HG03575 (cell line): ENCODE data around the gene CAMK2N1.
"Not testable (repeated sequence)": the region's sequence is repeated elsewhere in the genome, so short reads cannot be mapped to it uniquely, and the experiment has no call there.

Source experiments
- ATAC-seq: cut with Tn5 transposase; IDR thresholded peaks from one replicate; pipeline ENCODE4 v1.9.1; 2021; ENCODE audit not compliant: unreplicated experiment, insufficient number of reproducible peaks, low FRiP score; ENCODE audit errors: extremely low read depth

CAMK2N1 gene

DNA sequence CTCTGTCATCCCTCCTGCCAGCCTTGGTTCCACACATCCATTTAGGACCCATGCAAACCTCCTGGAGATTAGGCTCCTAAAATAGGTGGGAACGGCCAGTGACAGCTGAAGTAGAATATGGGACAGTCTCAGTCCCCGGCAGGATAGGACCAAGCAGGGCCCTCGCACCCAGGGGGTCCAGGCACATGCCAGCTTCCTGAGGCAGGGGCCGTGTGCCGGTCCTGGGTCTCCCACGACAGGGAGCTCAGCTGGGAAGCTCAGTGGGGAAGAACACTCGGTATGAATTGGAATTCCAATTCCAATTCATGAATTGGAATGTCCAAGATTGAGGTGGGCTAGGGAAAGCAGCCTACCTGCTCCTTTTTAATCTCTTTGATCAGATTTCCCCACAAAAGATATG, 12.1 kb upstream of the CAMK2N1 start:
- no peak for ATAC-seq

GRCh38 chr1:20497506-20497905, 11.5 kb upstream of the CAMK2N1 start:
- no peak for ATAC-seq

DNA sequence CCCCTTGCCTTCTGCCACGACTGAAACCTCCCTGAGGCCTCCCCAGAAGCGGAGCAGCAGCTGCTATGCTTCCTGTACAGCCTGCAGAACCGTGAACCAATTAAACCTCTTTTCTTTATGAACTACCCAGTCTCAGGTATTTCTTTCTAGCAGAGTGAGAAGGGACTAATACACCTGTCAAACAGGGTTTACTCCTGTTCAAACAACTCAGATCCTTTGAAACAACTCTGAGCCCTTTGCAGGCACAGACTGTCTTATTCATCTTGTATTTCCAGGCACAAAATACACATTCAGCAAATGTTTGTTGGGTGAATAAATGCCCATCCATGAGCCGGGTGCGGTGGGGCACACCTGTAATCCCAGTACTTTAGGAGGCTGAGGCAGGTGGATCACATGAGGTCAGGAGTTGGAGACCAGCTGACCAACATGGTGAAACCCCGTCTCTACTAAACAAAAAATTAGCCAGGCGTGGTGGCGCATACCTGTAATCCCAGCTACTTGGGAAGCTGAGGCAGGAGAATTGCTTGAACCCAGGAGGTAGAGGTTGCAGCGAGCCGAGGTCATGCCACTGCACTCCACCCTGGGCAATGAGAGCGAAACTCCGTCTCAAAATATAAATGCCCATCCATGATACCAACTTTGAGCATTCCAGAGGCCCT, 10.8 kb upstream of the CAMK2N1 start:
- not testable (repeated sequence) for ATAC-seq

DNA sequence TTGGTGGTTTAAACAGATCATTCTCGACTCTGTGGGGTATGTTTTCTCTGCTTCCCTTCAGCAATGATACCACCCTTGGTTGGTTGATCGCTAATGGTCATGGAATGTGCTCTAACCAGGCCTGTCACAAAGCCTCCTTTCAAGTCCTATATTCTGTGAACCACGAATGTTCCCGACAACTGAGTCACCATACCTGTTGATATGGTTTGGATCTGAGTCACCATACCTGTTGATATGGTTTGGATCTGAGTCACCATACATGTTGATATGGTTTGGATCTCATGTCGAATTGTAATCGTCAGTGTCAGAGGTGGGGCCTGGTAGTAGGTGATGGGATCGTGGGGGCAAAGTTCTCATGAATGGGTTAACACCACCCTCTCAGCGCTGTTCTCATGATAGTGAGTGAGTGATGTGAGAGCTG, 10.2 kb upstream of the CAMK2N1 start:
- no peak for ATAC-seq

DNA sequence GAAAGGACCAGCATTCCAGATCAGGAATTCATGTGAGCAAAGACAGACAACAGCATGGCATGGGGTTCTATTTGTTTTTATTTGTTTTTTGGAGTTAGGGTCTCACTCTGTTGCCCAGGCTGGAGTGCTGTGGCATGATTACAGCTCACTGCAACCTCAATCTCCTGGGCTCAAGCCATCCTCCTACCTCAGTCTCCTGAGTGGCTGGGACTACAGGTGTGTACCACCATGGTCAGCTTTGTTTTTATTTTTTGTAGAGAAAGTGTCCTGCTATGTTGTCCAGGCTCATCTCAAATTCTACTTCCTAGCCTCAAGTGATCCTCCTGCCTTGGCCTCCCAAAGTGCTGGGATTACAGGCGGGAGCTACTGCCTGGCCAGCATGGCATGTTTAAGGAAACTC, 9.7 kb upstream of the CAMK2N1 start:
- ATAC-seq: no peak

DNA sequence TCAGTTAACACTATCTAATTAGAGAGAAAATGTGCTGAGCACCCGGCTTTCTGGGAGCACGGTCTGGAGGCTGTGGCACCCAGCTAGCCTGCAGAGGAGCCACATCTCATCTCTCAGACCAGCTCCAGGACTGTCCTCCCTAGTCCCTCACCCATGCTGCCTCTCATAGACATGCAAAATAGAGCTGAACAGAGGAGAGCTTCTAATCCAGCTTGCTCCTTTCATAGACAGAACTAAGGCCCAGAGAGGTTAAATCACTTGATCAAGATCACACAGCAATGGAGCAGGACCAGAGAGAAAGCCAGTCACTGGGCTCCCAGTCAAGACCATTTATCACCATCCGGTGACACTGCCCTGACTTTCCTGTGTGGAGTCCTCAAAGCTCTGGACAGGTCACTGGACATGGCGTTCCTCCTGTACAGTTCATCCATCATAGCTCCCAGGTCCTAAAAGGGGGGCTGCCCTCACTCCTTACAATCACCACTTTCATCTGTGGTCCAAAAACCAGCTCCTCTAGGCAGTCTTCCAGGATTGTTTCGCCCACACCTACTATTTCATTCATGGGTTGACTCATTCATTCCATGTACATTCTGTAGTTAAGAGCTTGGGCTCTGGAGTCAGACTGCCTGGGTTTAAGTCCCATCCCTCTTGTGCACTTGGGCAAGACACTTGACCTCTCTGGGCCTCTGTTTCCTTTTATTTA, 8.8 kb upstream of the CAMK2N1 start:
- ATAC-seq: no peak

DNA sequence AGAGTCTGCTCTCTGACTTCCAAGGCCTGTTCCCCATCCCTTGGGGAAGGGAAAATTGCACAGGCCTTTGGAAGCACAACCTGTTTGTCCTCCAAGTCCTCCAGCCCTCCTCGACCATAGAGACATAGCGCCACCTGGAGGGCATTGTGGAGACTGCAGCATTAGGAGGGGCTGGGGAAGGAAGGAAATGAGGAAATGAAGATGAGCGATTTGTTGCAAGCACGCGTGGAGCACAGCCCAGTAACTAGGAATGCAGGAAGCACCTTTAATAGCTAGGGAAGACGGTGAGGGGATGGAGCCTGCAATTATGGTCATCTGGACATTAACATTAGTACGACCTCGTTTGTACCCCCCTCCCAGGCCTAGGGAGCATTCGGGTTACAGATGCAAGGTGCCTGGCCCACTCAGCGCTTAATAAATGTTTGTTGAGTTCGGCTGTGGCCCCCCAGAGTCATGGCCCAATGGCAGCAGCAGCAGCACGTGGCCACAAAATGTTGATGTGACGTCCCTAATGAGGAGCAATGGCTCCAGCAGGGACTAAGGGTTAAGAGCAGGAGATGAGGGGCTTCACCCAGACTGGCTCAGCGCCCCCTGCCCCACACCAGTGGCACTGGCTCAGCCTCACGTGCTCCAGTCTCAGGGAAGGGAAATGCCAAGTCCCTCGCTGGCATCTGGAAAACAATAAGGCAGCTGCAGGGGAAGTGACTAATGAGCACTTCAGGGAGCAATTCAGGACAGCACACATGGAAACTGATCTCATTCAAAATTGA, 8.0 kb upstream of the CAMK2N1 start:
- no peak for ATAC-seq

DNA sequence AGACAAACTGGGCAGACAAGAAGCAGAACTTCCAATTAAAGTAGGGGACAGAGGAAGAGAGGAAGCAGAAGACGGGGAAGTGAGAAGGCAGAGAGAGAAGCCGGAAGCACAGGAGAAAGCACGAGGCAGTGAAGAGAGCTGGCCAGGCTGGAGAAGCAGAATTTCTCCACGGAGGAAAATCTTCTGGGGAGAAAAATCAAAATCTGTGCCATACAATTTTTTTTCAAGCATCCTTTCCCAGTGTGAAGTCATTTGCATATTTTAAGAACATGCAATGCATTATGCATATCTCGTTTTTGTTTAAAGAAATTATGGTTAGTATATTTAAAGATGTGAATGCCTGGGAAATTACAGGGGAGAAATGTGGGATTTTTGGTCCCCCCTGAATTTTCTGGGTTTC, 7.3 kb upstream of the CAMK2N1 start:
- ATAC-seq: no peak

- no peak for ATAC-seq
Measured at GRCh38 chr1:20492751-20493150, 6.7 kb upstream of the CAMK2N1 start.

DNA sequence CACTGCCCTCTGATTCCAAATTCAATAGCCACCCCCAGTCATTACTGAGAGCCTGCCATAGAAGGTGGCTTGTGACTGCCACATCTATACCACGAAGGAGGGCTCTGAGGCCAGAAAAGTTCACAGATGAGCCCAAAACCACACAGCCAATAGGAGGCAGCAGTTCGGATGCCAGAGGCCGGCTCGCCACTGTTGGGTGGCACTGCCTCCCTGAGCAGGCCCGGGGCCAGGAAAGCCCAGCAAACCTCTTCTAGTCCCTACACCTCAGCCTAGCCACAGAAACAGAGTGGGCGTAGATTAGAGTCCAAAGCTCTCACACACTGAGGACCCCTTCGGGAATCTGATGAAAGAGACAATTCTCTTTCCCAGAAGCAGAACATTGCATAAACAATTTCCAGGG, 5.9 kb upstream of the CAMK2N1 start:
- no peak for ATAC-seq

GRCh38 chr1:20491178-20491577, 5.2 kb upstream of the CAMK2N1 start:
- ATAC-seq: no peak

GRCh38 chr1:20487236-20487590, 1.2 kb upstream of the CAMK2N1 start:
- ATAC-seq: no peak

DNA sequence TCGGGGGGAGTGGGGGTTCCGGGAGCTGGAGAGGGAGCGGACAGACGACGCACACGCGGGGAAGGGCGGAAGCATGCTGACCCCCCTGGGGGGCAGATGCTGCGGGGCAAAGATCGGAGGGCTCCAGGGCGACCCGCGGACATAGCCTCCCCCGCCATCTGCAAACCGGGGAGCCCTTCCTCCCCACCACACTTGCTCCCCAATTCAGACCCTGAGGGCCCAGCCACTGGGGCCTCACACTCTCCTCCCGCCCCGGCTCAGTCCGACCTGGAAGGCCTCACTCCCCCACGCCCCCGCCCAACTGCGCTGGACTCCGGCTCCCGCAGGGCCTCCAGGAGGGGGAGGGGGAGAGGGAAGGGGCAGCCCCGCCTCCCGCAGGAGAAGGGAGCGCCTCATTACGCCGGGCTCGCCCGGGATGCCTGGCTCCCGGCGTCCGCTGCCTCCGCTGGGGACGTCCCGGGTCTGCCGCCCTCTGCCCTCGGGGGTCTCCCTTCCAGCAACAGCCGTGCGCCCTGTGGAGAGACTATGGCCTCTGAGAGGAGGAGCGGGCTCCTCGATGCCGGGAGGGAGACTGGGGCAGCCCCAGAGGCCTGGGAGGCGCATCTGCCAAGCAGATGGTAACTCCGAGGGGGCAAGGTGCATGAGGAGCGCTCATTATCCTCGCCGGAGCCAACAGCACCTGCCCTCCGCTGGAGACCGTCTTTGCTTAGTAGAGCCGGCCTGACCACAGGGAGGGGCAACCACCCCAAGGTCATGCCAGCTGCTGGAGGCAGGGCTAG, 636 bp upstream of the CAMK2N1 start:
- no peak for ATAC-seq

GRCh38 chr1:20484519-20485462, 1.2 kb downstream of the CAMK2N1 start:
- ATAC-seq: no peak

- ATAC-seq: no peak
Measured at GRCh38 chr1:20483833-20484518, 2.0 kb downstream of the CAMK2N1 start.

- ATAC-seq: no peak
Measured at GRCh38 chr1:20483098-20483832, 2.7 kb downstream of the CAMK2N1 start.
